HEK293 (cell line): ENCODE measurements around the gene ZP4.

Source experiments
- ATF2 ChIP-seq: fragments of 450-650 bp; formaldehyde crosslinking; IDR thresholded peaks from 2 replicates; pipeline ENCODE4 v1.5.1; 2016; ENCODE audit warnings: missing biosample characterization, missing genetic modification characterization, low read depth
- BCL11A ChIP-seq: fragments of 450-650 bp; formaldehyde crosslinking; IDR thresholded peaks from 2 replicates; pipeline ENCODE4 v1.5.1; 2016; ENCODE audit warnings: low read depth, missing biosample characterization, missing genetic modification characterization
- GLI4 ChIP-seq: fragments of 450-650 bp; formaldehyde crosslinking; IDR thresholded peaks from 2 replicates; pipeline ENCODE4 v1.5.1; 2016; ENCODE audit warnings: missing biosample characterization, missing genetic modification characterization
- HOXA7 ChIP-seq: sonication (generic); formaldehyde crosslinking; IDR thresholded peaks from 2 replicates; pipeline ENCODE4 v1.8.1; 2022; ENCODE audit warnings: missing genetic modification reagents, borderline replicate concordance
- OVOL3 ChIP-seq: fragments of 450-650 bp; formaldehyde crosslinking; IDR thresholded peaks from 2 replicates; pipeline ENCODE4 v1.5.1; 2016; ENCODE audit warnings: missing biosample characterization, missing genetic modification characterization
- PRDM1 ChIP-seq: fragments of 450-650 bp; formaldehyde crosslinking; IDR thresholded peaks from 2 replicates; pipeline ENCODE4; 2016; ENCODE audit warnings: missing biosample characterization, missing genetic modification characterization
- SP2 ChIP-seq: fragments of 450-650 bp; formaldehyde crosslinking; IDR thresholded peaks from 2 replicates; pipeline ENCODE4 v1.5.1; 2016; ENCODE audit warnings: missing biosample characterization, missing genetic modification characterization
- TSHZ1 ChIP-seq: fragments of 450-650 bp; formaldehyde crosslinking; IDR thresholded peaks from 2 replicates; pipeline ENCODE4 v1.5.1; 2016; ENCODE audit warnings: missing biosample characterization, missing genetic modification characterization, borderline replicate concordance
- ZBTB17 ChIP-seq: fragments of 450-650 bp; formaldehyde crosslinking; IDR thresholded peaks from 2 replicates; pipeline ENCODE4 v1.5.1; 2016; ENCODE audit warnings: missing biosample characterization, missing genetic modification characterization
- ZBTB48 ChIP-seq: fragments of 450-650 bp; formaldehyde crosslinking; IDR thresholded peaks from 2 replicates; pipeline ENCODE4 v1.5.1; 2016; ENCODE audit warnings: missing biosample characterization, missing genetic modification characterization
- ZNF10 ChIP-seq: fragments of 450-650 bp; formaldehyde crosslinking; IDR thresholded peaks from 2 replicates; pipeline ENCODE4 v1.5.1; 2017; ENCODE audit warnings: missing biosample characterization, missing genetic modification characterization
- ZNF138 ChIP-seq: fragments of 450-650 bp; formaldehyde crosslinking; IDR thresholded peaks from 2 replicates; pipeline ENCODE4 v1.5.1; 2016; ENCODE audit warnings: missing biosample characterization, missing genetic modification characterization, borderline replicate concordance
- ZNF2 ChIP-seq: fragments of 450-650 bp; formaldehyde crosslinking; IDR thresholded peaks from 2 replicates; pipeline ENCODE4 v1.5.1; 2016; ENCODE audit warnings: missing biosample characterization, missing genetic modification characterization
- ZNF202 ChIP-seq: fragments of 450-650 bp; formaldehyde crosslinking; IDR thresholded peaks from 2 replicates; pipeline ENCODE4 v1.5.1; 2016; ENCODE audit warnings: missing biosample characterization, missing genetic modification characterization, borderline replicate concordance
- ZNF221 ChIP-seq: fragments of 450-650 bp; formaldehyde crosslinking; IDR thresholded peaks from 2 replicates; pipeline ENCODE4 v1.5.1; 2017; ENCODE audit warnings: missing biosample characterization, missing genetic modification characterization, borderline replicate concordance
- ZNF24 ChIP-seq: fragments of 450-650 bp; formaldehyde crosslinking; IDR thresholded peaks from 2 replicates; pipeline ENCODE4 v1.5.1; 2016; ENCODE audit warnings: missing biosample characterization, missing genetic modification characterization
- ZNF280C ChIP-seq: fragments of 450-650 bp; formaldehyde crosslinking; IDR thresholded peaks from 2 replicates; pipeline ENCODE4 v1.5.1; 2016; ENCODE audit warnings: missing biosample characterization, missing genetic modification characterization
- ZNF350 ChIP-seq: fragments of 450-650 bp; formaldehyde crosslinking; IDR thresholded peaks from 2 replicates; pipeline ENCODE4 v1.5.0; 2017; ENCODE audit warnings: missing biosample characterization, mild to moderate bottlenecking, missing genetic modification characterization
- ZNF404 ChIP-seq: fragments of 450-650 bp; formaldehyde crosslinking; IDR thresholded peaks from 2 replicates; pipeline ENCODE4 v1.5.1; 2017; ENCODE audit warnings: missing biosample characterization, missing genetic modification characterization
- ZNF416 ChIP-seq: fragments of 450-650 bp; formaldehyde crosslinking; IDR thresholded peaks from 2 replicates; pipeline ENCODE4 v1.5.1; 2016; ENCODE audit warnings: missing biosample characterization, missing genetic modification characterization
- ZNF449 ChIP-seq: fragments of 450-650 bp; formaldehyde crosslinking; IDR thresholded peaks from 2 replicates; pipeline ENCODE4 v1.5.1; 2017; ENCODE audit warnings: missing biosample characterization, mild to moderate bottlenecking, missing genetic modification characterization, moderate library complexity
- ZNF48 ChIP-seq: fragments of 450-650 bp; formaldehyde crosslinking; IDR thresholded peaks from 2 replicates; pipeline ENCODE4 v1.5.1; 2016; ENCODE audit warnings: missing biosample characterization, missing genetic modification characterization
- ZNF510 ChIP-seq: fragments of 450-650 bp; formaldehyde crosslinking; IDR thresholded peaks from 2 replicates; pipeline ENCODE4 v1.5.1; 2018; ENCODE audit warnings: mild to moderate bottlenecking, missing genetic modification characterization, missing biosample characterization; ENCODE audit not compliant: insufficient replicate concordance
- ZNF530 ChIP-seq: fragments of 450-650 bp; formaldehyde crosslinking; IDR thresholded peaks from 2 replicates; pipeline ENCODE4 v1.5.1; 2016; ENCODE audit warnings: low read depth, missing biosample characterization, missing genetic modification characterization
- ZNF596 ChIP-seq: fragments of 450-650 bp; IDR thresholded peaks from 2 replicates; pipeline ENCODE4 v1.5.0; 2018; ENCODE audit warnings: missing biosample characterization, mild to moderate bottlenecking, missing genetic modification characterization, moderate library complexity
- ZNF670 ChIP-seq: fragments of 450-650 bp; formaldehyde crosslinking; IDR thresholded peaks from 2 replicates; pipeline ENCODE4 v1.5.1; 2016; ENCODE audit warnings: missing biosample characterization, missing genetic modification characterization, low read depth
- ZNF704 ChIP-seq: fragments of 450-650 bp; formaldehyde crosslinking; IDR thresholded peaks from 2 replicates; pipeline ENCODE4 v1.5.1; 2016; ENCODE audit warnings: missing biosample characterization, missing genetic modification characterization
- ZSCAN5A ChIP-seq: fragments of 450-650 bp; formaldehyde crosslinking; IDR thresholded peaks from 2 replicates; pipeline ENCODE4 v1.5.1; 2016; ENCODE audit warnings: missing biosample characterization, missing genetic modification characterization

ZP4 gene

GRCh38 chr1:237864338-237865244 lies 26.1 kb downstream of the ZP4 start (continued):
- TF ChIP-seq ATF2 (tag by site-specific recombination) (no peak), ZNF350 (tag by site-specific recombination) (no peak), ZNF416 (tag by site-specific recombination) (no peak), HOXA7 (no peak), BCL11A (peak; percentile 98), OVOL3 (0 out of 2 replicates have a peak, but pooled peaks have one; percentile 25), ZNF596 (tag by site-specific recombination) (no peak), ZBTB17 (peak; percentile 46; the same call in 1 of the 2 replicates), ZSCAN5A (tag by site-specific recombination) (0 out of 2 replicates have a peak, but pooled peaks have one; percentile 46), ZNF24 (peak; percentile 50; the same call in 1 of the 2 replicates), GLI4 (tag by site-specific recombination) (no peak), ZNF2 (peak; percentile 95), ZNF48 (tag by site-specific recombination) (no peak), ZNF510 (no peak), ZNF221 (tag by site-specific recombination) (no peak), SP2 (no peak), ZNF670 (tag by site-specific recombination) (no peak), ZNF138 (tag by site-specific recombination) (no peak), ZNF449 (tag by site-specific recombination) (no peak), PRDM1 (tag by site-specific recombination) (no peak), ZNF202 (tag by site-specific recombination) (no peak), ZNF530 (no peak), ZBTB48 (no peak), ZNF704 (no peak), ZNF10 (tag by site-specific recombination) (no peak), TSHZ1 (tag by site-specific recombination) (peak; percentile 44; the same call in 1 of the 2 replicates), ZNF280C (tag by site-specific recombination) (no peak), ZNF404 (tag by site-specific recombination) (no peak)
